ENCODE results near the gene TMPRSS13.

TMPRSS13 gene

GRCh38 chr11:117862019-117862725 is 67.0 kb downstream of the TMPRSS13 start:
- Histone ChIP-seq H2AFZ (ENCODE audit: low read depth, low read length) (no peak overlapping the region), H3K36me3 (ENCODE audit: insufficient read depth, low read length) (peaks cover 33% of the 10 kb centered on the region), H3K9ac (ENCODE audit: low read depth, low read length) (no peak overlapping the region), H3K4me1 (ENCODE audit: insufficient read depth, low read length) (no peaks in the 10 kb centered on the region; the same call in 1 of the 2 replicates), H3K4me2 (ENCODE audit: insufficient read depth, low read length) (no peak overlapping the region), H3K4me3 (ENCODE audit: low read depth in 1 of 2, low read length in 2 of 2) (no peak overlapping the region), H3K79me2 (ENCODE audit: insufficient read depth, low read length) (peaks cover 92% of the 10 kb centered on the region), H4K20me1 (ENCODE audit: insufficient read depth, low read length) (peaks cover 44% of the 10 kb centered on the region), H3K27me3 (ENCODE audit: insufficient read depth, low read length, poor library complexity) (no peaks in the 10 kb centered on the region), H3K27ac (ENCODE audit: low read length) (peak overlapping the region; percentile 36; the same call in 1 of the 2 replicates), H3K9me3 (ENCODE audit: insufficient read depth, low read length, severe bottlenecking) (no peaks in the 10 kb centered on the region)
- ATAC-seq (ENCODE audit: insufficient read depth, low read depth) (no peak), DNase-seq (no peak)
- no peak for TF ChIP-seq EZH2 (IDR thresholded peaks at IDR 0.05; ENCODE audit: borderline replicate concordance, low read depth, low read length, severe bottlenecking)
- no peak for TF ChIP-seq CTCF (IDR thresholded peaks at IDR 0.05; ENCODE audit: borderline replicate concordance, extremely low read depth, low read length, poor library complexity, severe bottlenecking)

- Histone ChIP-seq H3K27ac (ENCODE audit: low read length) (peak overlapping the region; percentile 36; the same call in 1 of the 2 replicates), H3K4me3 (ENCODE audit: low read depth in 1 of 2, low read length in 2 of 2) (no peak overlapping the region), H3K36me3 (ENCODE audit: insufficient read depth, low read length) (peaks cover 34% of the 10 kb centered on the region), H3K79me2 (ENCODE audit: insufficient read depth, low read length) (peaks cover 92% of the 10 kb centered on the region), H3K4me2 (ENCODE audit: insufficient read depth, low read length) (no peak overlapping the region), H2AFZ (ENCODE audit: low read depth, low read length) (no peak overlapping the region), H3K27me3 (ENCODE audit: insufficient read depth, low read length, poor library complexity) (no peaks in the 10 kb centered on the region), H3K9ac (ENCODE audit: low read depth, low read length) (no peak overlapping the region), H3K9me3 (ENCODE audit: insufficient read depth, low read length, severe bottlenecking) (no peaks in the 10 kb centered on the region), H3K4me1 (ENCODE audit: insufficient read depth, low read length) (no peaks in the 10 kb centered on the region; the same call in 1 of the 2 replicates), H4K20me1 (ENCODE audit: insufficient read depth, low read length) (peaks cover 45% of the 10 kb centered on the region)
- DNase-seq (no peak), ATAC-seq (ENCODE audit: insufficient read depth, low read depth) (no peak)
- TF ChIP-seq EZH2 (IDR thresholded peaks at IDR 0.05; ENCODE audit: borderline replicate concordance, low read depth, low read length, severe bottlenecking) (no peak), CTCF (IDR thresholded peaks at IDR 0.05; ENCODE audit: borderline replicate concordance, extremely low read depth, low read length, poor library complexity, severe bottlenecking) (no peak)
These were observed 67.8 kb downstream of the TMPRSS13 start for GRCh38 chr11:117861151-117862018.

GRCh38 chr11:117860139-117860538 is 69.1 kb downstream of the TMPRSS13 start:
- peaks cover 35% of the 10 kb centered on the region for H3K36me3 ChIP-seq (ENCODE audit: insufficient read depth, low read length)
- H3K9ac ChIP-seq (ENCODE audit: low read depth, low read length) = no peak overlapping the region
- H3K4me3 ChIP-seq (ENCODE audit: low read depth in 1 of 2, low read length in 2 of 2) = no peak overlapping the region
- ATAC-seq (ENCODE audit: insufficient read depth, low read depth) = no peak
- peaks cover 50% of the 10 kb centered on the region for H4K20me1 ChIP-seq (ENCODE audit: insufficient read depth, low read length)
- no peaks in the 10 kb centered on the region; the same call in 1 of the 2 replicates for H3K4me1 ChIP-seq (ENCODE audit: insufficient read depth, low read length)
- no peak overlapping the region; the same call in 1 of the 2 replicates for H3K27ac ChIP-seq (ENCODE audit: low read length)
- H3K9me3 ChIP-seq (ENCODE audit: insufficient read depth, low read length, severe bottlenecking) = no peaks in the 10 kb centered on the region
- H3K4me2 ChIP-seq (ENCODE audit: insufficient read depth, low read length) = no peak overlapping the region
- no peak overlapping the region for H2AFZ ChIP-seq (ENCODE audit: low read depth, low read length)
- DNase-seq = no peak
- no peak for TF ChIP-seq EZH2 (IDR thresholded peaks at IDR 0.05; ENCODE audit: borderline replicate concordance, low read depth, low read length, severe bottlenecking)
- TF ChIP-seq CTCF (IDR thresholded peaks at IDR 0.05; ENCODE audit: borderline replicate concordance, extremely low read depth, low read length, poor library complexity, severe bottlenecking) = no peak
- peaks cover 92% of the 10 kb centered on the region for H3K79me2 ChIP-seq (ENCODE audit: insufficient read depth, low read length)
- H3K27me3 ChIP-seq (ENCODE audit: insufficient read depth, low read length, poor library complexity) = no peaks in the 10 kb centered on the region
